DOHH2 (cell line): ENCODE results near the gene PAEP.

Experiments
- CTCF ChIP-seq: fragments of 200-600 bp; sonication (generic); IDR thresholded peaks from one replicate; pipeline ENCODE4 v1.5.1; 2014; ENCODE audit warnings: antibody characterized with exemption, mild to moderate bottlenecking, low read depth, low read length; ENCODE audit not compliant: poor library complexity, severe bottlenecking
- EZH2phosphoT487 ChIP-seq: fragments of 200-600 bp; sonication (generic); IDR thresholded peaks from 2 replicates; pipeline ENCODE4 v1.6.1; 2017; ENCODE audit warnings: borderline replicate concordance, mild to moderate bottlenecking, antibody characterized with exemption, low read length, moderate library complexity, mixed read lengths

- no peak for TF ChIP-seq CTCF
- no peak for TF ChIP-seq EZH2phosphoT487
Observed at GRCh38 chr9:135608999-135609317, 47.4 kb downstream of the PAEP start.
